Epidermal melanocyte (primary cell): ENCODE data around the gene SKI.
A peak's percentile ranks its signal among the peaks of the same experiment; 100 is the strongest.

Experiments
- DNase-seq: peaks from one replicate; pipeline ENCODE4 v3.0.0; 2011; ENCODE audit warnings: low spot score; ENCODE audit not compliant: insufficient read length

SKI gene

DNA sequence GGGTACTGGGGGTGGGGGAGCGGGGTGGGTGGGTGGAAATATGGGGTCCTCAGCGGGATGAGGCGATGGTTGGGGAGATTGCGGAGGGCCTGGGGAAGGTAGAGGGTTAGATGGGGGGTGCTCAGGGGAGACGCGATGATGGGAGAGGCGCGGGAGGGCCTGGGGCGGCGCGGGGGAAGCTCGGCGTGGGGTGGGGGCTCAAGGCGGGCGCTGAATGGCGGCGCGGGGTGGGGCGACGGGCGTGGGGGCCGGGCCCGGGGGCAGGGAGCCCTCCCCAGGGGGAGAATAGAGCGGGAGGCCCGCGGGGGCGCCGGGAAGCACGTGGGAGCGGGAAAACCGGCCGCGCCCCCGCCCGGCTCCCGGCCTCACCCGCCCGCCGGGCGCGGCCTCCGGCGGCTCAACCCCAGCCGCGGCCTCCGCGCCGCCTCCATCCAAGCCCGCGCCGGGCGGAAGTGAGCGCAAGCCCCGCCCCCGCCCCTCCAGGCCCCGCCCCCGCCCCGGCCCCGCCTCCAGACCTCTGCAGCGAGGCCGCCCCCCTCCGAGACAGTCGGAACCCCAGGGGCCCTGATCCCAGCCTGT lies 33.7 kb upstream of the SKI start, which contains the start of gene FAAP20:
TSS of gene FAAP20 (minus strand) at position 454 of the 579 bp plus-strand sequence. CDS start at position 431, 23 bp downstream.
- DNase-seq, result peak; percentile 80

DNA sequence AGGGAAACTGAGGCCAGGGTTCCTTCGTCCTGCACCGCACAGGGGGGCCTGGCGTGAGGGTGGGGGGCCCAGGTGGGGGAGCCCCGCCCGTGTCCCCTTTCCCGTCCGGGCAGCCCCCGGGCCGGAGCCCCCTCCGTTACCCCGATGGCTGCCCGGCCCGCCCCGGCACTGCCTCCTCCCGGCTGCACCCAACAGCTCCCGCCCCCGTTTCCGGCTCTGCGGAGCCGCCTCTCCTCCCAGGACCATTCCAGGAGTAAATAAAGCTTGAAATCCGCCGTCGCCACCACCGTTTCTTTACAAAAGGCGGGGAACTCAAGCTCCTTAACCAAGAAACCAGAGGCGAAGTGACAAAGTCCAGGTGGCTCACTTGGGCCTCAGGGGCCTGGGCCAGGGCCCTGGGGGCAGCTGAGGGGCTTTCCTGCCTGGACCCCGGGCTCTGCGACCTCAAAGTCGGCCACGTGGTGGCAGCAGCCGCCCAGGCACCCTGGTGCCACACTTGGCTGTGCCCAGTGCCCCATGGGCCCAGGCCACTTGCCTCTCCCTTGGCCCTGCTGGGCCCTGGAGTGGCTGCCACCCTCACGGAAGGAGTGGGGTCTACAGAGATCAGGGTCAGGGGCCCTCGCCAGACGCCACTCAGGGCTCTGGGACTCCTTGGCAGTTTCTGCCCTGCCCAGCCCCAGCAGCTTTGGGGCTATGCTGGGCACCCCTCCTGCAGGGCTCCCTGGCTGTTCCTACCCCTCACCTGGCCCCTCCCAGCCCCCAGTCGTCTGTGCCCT lies 33.0 kb upstream of the SKI start:
- DNase-seq, result peak; percentile 97

DNA sequence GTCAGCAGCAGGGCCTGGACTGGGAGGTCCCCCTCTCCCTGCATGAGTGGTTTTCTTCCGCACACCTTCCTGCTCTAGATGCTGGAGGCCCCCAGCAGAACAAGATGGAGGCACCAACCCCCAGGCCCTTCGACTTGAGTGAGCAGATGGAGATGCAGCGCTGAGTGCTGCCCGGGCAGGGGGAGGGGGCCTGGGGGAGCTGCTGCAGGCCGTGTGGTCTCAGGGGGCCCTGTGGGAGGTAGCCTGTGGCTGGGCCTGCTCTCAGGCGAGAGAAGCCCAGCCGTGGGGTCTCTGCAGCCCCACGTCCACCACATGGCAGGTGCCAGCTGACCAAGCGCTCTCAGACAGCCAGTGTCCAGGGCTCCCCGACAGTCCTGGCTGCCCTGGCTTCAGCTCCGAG lies 32.3 kb upstream of the SKI start:
- no peak for DNase-seq

DNA sequence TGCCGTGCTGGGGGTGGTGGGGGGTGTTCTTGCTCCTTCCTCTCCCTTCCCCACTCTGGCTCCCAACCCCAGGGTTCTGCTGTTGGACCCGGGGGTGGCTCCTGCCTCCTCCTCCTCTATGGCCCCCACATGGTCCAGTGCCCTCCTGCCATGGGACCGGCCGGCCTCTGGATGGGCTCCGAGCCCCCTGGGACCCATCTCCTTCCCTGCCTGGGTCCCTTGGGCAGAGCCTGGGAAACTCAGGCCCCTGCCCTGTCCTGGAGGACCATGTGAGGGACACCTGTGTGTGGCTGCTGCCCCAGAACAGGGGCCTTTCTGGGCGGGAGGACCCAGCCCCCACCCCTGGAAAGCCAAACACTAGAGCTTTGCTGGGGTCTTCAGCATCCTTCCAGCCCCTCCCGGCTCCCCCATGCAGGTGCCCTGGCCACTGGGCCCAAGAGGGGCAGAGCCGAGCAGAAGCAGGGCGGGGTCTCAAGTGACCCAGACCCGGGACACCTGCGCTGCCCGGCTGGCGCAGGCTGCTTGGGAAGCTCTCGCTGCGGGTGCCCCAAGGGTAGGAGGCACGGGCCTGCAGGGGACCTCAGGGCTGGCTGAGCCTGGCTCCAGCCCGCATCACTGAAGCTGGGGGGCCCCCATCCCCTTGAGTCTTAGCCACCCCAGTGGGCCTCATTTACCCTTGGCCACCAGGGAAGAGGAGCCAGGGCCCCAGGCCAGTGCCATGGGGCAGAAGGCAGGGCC lies 31.0 kb upstream of the SKI start:
- no peak for DNase-seq

DNA sequence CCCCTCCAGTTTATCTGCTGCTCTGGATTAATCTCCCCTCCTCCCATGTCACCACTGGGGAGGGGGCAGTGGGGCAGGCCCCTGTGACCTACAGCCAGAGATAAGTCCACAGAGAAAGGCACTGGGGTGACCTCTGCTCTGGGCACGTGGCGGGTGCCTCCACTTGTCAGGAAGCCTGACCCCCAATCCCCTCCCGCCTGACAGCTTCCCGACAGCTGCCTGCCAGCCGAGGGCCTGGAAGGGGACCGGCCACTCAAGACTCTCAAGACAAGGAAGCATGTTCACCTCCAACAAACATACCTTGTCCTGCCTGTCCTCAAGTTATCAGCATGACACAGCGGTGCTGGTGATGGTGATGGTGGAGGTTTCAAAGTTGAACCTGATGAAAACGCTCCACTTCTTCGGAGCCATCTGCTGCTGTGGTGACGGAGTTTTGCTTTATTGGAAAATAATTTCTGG lies 30.4 kb upstream of the SKI start:
- DNase-seq, result no peak

DNA sequence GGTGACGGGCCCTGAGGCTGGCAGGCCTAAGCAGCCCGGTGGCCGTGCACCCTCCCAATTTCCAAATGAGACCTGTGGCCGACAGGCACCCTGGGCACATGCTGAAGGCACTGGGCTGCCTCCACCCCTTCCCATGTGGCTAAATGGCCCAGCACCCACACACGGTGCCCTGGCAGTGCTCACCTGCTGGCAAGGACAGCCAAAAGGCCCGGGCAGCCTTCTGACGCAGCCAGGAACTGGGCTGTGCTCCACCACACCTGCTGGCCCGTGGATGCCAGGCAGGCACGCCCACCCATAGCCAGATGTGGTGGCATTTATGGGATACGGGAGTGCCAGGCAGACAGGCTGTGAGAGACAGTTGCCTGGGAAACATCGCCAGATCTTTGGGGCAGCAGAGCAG lies 29.5 kb upstream of the SKI start:
- no peak for DNase-seq

DNA sequence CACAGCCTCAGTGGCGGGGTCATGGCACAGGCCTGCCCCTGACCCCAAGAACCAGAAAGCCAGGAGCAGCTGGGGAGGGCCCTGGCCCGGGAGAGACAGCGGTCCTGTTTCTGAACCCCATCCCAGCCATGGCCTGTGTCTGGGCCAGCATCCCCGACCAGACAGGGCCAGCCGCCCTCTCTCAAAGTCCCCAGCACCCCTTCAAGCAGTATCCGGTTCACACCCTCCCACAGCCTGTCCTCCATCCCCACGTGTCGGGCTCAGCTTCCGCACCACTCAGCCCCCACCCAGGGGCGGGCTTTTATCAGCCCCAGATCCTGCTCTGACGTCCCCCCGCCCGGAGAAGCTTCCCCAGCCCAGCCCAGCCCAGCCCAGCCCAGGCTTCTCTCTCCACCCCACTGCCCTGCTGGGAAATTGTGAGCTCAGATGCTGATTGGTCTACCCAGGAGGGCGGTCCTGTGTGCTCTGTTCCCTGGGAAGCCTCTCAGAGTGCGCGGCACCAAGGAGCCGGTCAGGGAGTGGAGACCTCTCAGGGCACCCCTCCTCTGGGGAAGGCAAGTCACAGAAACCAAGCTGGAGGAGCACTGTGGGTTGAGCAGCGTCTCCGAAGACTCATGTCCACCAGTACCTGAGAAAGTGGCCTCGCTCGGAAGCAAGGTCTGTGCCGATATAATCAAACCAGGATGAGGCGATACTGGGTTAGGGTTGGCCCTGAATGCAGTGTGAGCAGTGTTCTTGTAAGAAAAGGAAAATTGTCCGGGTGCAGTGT lies 28.9 kb upstream of the SKI start:
- DNase-seq, result peak; percentile 99

DNA sequence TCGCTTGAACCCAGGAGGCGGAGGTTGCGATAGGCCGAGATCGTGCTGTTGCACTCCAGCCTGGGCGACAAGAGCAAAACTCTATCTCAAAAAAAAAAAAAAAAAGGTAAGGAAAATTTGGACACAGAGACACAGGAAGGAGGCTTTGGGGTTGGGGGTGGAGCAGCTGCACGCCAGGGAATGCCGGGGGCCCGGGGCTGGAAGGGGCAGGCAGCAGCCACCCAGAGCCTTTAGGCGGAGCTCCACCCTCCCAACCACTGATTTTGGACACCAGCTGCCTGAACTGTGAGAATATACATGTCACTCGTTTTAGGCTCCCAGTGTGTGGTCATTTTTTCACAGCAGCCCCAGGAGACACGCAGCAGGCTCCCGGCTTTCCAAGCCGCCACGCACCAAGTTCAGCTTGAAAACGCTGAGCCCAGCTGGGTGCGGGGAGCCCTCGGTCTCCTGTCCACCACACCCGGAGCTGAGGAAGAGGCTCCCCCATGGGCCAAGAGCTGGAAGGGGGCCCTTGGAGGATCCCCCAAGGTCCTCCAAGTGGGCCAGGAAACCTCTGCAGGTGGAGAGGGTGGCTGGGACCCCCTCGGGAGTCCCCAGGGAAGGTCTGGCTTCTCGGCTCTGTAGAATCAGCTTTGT lies 27.7 kb upstream of the SKI start:
- DNase-seq, result no peak

DNA sequence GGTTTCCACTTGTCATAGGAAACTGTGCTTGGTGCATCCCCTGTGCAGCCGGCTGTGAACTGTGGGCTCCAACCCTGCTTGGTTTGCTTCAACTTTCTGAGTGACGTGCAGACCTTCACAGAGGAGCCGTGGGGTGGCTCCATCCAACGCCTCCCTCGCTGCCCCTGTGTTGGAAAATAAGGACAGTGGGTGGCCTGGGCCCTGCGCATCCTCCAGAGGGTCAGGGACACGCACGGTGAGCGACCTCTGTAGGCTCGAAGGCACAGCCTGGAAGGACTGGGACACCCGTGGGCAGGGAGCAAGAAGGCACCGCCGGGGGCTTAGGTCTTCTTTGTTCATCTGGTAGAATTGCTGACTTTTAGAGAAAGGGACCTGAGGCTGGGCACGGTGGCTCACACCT lies 27.1 kb upstream of the SKI start:
- DNase-seq, result no peak

DNA sequence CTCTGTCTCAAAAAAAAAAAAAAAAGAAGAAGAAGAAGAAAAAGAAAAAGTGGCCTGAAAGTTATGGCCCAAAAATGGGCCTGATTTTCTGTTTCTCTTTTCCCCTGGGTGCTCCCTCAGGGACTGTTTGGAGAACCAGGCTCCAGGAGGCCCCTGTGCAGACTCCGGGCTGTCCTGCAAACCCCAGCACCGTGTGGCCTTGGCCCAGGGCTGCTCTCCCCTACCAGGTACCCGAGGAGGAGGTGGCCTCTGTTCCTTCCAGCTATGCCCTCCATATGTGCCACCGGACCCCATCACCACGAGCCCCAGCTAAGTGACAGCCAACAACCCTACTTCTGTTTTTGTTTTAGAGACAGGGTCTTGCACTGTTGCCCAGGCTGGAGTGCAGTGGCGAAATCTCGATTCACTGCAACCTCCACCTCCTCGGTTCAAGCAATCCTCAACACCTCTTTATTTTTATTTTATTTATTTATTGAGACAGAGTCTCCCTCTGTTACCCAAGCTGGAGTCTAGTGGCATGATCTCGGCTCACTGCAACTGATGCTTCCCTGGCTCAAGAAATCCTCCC lies 26.0 kb upstream of the SKI start:
- DNase-seq, result no peak

DNA sequence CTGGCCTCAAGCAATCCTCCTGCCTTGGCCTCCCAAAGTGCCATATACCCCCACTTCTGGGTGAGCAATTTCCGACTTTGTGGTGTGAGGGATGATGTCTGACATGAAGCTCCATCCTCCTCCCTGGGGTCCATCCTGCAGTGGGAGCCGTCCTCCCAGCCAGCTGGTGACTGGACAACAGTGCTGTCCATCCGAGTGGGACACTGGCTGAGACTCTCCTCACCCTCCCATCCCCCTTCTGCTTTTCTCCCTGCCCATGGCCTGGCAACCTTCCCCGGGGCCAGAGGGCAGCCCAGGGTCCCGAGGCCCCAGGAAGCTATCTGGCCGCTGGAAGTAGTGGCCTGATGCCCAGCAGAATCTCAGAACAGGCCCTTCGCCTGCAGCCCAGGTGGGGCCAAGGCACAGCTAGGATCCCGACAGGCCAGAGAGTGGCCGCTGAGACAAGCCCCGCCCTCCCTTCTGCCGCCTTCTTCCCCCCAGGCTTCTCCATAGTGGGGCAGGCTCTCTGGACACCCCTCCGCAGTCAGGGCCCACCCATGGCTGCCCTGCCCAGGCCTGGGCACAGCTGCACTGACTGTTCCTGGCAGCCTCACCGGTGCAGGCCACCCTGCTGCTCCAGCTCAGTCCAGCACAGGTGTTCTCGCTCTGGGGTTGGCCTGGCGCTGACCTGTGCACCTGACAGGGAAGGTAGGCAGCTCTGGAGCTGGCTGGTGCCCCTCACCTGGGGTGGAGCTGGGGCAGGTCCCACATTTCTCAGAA lies 25.1 kb upstream of the SKI start:
- DNase-seq, result no peak

DNA sequence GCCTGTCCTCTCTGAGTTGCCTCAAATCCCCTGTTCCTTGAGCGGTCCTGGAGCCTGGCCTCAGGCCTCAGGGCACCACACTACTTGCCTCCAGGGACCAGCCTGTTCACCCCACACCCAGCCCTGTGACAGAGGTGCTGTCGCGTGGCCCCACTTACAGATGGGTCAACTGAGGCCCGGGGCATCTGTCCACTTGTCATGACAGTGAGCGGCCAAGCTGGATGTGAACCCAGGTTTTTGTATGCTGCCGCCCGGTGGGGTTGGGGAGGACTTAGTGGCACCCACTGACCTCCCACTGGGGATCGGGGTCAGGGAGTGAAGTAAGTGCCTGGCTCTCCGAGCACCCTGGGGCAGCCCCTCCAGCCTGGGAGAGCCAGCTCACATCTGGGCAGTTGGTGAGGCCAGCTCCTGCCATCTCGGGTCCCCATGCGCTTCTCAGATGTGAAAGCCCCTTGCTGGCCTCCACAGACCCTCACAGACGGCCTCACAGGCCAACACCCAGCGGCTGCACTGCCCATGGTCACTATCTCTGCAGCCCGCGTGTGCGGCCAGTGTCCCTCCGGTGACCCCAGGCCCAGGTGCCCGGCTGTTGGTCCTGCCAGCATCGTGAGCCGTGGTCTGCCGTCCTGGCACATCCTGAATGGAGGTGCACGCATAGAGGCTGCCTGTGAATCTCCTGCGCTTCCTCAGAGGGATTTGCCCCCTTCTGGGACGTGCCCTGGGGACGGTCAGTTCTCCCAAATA lies 24.3 kb upstream of the SKI start:
- no peak for DNase-seq

DNA sequence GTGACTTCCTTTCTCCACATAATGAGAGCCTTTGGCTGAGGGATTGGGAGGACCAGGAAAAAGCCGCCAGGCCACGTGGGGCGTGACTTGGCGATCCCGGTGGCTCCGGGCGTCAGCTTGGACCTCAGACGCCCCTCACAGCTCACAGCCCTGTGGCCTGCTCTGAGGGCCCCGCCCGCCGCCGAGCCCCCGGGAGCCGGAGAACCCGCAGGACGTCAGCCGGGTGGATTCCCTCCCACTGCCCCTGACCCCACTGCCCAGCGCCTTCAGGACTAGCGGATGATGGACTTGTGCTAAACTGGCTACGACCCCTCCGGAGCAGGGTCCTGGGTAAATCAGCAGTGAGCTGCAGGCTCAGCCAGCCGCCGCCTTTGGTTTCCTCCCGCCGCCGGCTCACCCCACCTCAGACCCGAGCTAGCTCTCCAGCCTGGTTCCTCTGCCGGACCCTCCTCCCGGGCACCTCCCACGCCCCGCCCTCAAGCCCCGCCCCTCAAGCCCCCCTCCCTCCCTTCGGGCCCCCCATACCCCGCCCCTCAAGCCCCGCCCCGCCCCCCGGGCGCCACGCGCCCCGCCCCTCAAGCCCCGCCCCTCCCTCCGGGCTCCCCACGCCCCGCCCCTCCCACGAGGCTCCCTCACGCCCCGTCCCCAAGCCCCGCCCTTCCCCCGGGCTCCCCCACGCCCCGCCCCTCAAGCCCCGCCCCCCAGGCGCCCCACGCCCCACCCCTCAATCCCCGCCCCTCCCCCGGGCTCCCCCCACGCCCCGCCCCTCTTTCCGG lies 23.5 kb upstream of the SKI start:
- DNase-seq, result peak; percentile 89

DNA sequence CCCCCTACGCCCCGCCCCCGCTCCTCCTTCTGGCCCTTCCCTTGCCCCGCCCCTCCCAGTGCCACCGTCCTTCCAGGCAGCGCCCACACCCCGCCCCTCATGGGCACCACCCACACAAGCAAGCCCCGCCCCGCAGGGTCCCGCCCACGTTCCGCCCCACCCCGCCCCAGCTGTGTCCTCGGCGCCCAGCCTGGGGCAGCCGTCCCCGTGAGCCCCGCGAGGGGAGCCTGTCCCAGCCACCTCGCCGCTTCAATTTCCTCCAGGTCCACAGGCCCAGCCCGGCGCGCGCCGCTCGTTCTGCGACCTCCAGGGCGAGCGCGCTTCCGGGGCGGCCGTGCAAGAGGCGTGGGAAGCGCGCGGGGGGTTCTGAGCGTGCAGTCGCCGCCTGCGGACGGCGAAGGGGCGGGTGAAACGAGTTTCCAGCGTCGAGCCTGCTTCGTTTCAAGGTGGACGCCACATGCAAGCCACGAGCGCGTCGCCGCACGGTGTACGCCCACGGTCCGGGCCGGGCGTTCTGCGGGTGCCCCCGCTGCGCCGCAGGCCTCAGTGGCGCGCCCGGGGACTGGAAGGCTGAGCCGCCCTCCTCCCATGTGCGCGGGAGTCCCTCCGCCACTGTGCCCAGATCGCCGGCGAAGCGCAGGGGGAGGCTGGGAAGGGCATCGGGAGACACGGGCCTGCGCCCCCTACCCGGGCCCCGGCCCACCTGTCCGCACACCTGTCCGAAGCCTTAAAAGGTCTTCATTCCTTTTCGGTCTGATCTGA lies 22.7 kb upstream of the SKI start:
- DNase-seq, result peak; percentile 90

DNA sequence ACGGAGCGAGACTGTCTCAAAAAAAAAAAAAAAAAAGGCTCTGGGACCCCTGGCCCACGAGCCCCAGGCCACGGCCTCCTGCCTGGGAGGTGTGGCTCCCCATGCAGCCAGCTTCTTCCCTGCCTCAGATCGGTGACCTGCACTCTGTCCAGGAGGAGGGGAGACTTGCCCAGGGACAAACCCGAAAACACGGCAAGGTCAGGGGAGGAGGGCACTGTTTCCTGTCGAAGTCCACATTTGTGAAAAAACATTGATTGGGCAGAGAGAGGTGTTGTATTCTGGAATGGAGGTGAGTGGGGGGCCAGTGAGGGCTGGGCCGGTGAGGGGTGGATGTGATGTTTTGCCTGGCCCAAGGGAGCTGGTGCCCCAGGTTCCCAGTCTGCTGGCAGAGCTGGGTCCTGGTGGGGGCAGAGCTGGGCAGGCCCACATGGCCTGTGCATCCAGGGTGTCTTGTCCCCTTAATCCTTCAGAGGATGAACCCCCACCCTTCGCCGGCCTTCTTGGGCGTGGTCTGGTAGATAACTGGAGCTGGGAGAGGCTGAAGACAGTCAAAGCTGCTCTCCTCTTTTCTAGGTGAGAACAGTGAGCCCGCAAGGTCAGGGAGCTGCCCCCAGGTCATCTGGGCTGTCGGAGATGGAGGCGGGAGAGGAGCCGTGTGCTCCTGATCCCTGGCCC lies 21.2 kb upstream of the SKI start:
- no peak for DNase-seq

DNA sequence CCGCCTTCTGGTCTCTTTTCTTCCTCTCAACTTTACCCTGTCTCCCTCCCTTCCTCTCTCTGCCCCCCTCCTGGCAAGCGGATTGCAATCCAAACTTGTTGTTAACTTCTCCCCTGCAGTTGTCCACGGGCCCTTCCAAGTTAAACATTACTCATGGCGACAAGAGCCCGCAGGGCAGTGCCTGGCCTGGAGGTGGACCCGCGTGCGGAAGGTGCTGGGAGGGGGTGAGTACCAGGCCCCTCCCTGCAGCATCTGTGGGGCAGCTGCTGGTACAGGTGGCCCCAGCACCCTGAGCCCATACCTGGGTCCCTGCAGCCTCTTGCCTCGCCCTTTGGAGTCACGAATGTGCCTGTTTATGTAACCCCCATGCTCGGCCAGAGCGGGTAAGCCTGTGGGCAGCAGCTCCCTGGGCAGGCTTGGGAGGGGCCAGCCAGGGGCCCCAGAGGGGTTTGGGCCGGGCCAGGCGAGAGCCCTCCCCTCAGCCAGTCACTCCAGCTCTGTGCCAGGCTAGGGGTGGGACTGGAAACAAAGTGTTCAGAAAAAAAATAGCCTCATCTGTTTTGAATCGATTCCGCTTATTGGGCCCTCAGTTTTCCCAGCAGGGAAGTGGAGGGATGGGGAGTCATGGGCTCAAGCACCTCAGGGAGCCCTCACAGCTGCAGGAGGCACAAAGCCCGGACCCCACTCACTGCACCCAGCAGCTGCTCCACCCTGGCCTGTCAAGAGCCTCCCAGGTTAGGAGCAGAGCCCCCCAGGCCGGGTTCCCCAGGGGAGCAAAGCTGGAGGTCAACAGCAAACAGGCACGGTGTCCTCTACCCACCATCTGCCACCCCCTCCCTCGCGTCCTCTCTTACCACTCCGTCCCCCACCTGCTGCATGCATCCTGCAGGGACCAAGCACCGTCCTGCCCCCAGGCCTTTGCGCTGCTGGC lies 19.5 kb upstream of the SKI start:
- DNase-seq, result no peak
